Choroid plexus epithelial cell (primary cell): ENCODE measurements around the gene UNC45A.

Experiments used
- DNase-seq: peaks from one replicate; pipeline ENCODE4 v3.0.0-alpha.2; 2010; ENCODE audit warnings: low read depth
- H3K4me3 ChIP-seq: 2 replicates; pipeline ENCODE4 v1.5.1; 2011; ENCODE audit warnings: low read depth, mild to moderate bottlenecking, control low read depth, low read length, moderate library complexity
- CTCF ChIP-seq: conservative IDR thresholded peaks from 2 replicates; pipeline ENCODE4 v1.5.1; 2011; ENCODE audit warnings: low read depth, mild to moderate bottlenecking, control low read depth, inconsistent platforms, low read length, moderate library complexity

Gene UNC45A

GRCh38 chr15:90959894-90960293 is 24.8 kb downstream of the UNC45A start:
- DNase-seq, result no peak
- no peak for TF ChIP-seq CTCF
- no peak overlapping the region for H3K4me3 ChIP-seq

DNA sequence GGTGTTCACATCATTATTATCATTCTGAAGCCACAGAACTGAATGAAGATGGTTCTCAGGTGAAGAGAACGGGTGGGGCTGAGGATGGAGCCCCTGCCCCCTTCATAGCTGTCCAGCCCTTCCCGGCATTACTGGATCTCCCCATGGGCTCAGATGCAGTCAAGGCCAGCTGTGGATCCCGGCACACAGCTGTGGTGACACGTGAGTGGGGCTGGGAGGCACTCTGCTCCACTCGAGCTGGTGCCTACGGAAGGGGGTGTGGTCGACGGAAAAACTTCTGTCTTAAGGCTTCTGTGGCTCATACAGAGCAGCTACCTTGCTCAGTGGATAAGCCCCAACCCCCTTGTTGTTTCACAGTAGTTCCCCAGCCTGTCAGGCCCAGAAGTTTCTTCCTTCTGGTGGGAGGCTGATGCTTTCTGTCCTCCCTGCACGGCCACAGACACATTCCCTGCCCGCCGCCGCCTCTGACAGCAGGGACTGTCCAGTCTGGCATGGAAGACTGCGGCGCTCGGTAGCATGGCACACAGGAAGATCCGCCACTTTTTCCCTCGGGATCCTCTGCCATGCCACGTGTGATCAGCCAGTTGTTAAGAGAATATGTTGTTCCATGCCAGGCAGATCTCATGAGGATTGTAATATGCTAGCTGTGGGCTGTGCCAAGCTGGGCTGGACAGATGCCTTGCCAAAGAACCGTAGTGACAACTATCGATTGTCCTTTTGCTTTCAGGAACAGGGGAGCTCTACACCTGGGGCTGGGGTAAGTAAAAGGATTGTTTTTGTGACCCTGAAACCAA is 25.4 kb downstream of the UNC45A start:
- no peak for TF ChIP-seq CTCF
- no peak overlapping the region for H3K4me3 ChIP-seq
- no peak for DNase-seq

GRCh38 chr15:90962021-90962420 is 26.9 kb downstream of the UNC45A start:
- no peak overlapping the region for H3K4me3 ChIP-seq
- DNase-seq, result no peak
- no peak for TF ChIP-seq CTCF

DNA sequence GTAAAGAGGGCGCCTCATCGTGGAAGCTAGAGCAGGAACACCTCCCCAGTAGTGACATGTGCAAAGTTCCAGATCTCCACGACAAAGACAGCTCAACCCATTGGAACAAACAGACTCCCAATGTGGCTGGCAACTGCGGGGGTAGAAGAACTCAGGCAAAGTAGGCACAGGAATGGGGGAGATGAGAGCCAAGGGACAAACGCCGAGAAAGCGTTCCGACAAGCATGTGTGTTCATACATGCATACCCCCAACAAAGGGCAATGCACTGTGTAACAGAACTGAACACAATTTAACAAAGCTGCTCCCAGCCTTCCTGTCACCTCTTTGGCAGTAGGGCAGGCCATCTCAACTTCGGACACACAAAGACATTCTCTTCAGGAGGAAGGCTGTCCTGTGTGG is 31.2 kb downstream of the UNC45A start:
- H3K4me3 ChIP-seq, result no peak overlapping the region
- TF ChIP-seq CTCF, result no peak
- DNase-seq, result no peak

GRCh38 chr15:90967206-90967605 is 32.1 kb downstream of the UNC45A start:
- no peak for TF ChIP-seq CTCF
- no peak for DNase-seq
- H3K4me3 ChIP-seq, result no peak overlapping the region

DNA sequence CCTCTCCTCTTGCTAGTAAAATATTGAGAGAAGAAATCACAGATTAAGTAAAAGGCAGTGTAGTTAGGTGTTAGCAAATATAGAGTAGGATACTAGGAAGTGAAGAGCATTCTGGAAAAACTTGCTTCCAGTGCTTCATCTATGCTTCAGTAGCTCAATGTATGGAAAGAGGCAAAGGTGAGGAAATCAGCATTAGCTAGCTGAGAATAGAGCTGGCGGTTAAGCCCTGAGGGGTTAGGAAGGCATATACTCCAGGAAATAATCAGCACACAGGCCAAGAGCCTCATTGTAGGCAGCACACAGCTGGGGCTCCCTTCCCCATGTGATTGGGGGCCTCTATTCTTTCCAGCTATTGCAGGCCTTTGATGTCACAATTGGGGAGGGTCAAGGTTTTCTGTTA is 33.3 kb downstream of the UNC45A start:
- DNase-seq, result no peak
- H3K4me3 ChIP-seq, result no peak overlapping the region
- no peak for TF ChIP-seq CTCF

DNA sequence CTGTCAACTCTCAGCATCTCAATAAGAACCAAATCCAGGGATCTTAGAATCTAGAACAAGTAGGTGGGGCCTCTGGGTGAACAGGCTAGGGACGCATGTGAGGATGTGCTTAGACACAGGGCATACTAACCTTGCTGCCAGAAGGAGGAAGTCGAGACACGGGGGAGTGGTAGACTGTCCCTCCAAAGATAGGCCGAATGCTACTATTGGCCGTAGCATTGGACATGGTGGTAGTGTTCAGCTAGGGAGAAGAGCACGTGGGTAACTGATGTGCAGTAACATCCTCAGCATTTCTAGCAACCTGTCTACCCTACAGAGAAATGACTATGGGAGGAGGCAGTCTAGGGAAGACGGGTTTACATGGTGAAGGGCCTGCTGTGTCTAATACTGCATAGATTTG is 35.2 kb downstream of the UNC45A start:
- no peak for DNase-seq
- no peak for TF ChIP-seq CTCF
- no peak overlapping the region for H3K4me3 ChIP-seq
